GM18909 (cell line): ENCODE measurements around the gene SNU13.
"Not testable (repeated sequence)": the region's sequence is repeated elsewhere in the genome, so short reads cannot be mapped to it uniquely, and the experiment has no call there.

ENCODE experiments used
- ATAC-seq: cut with Tn5 transposase; IDR thresholded peaks from one replicate; pipeline ENCODE4 v1.9.1; 2021; ENCODE audit warnings: mild to moderate bottlenecking; ENCODE audit not compliant: unreplicated experiment, poor library complexity

SNU13 gene

DNA sequence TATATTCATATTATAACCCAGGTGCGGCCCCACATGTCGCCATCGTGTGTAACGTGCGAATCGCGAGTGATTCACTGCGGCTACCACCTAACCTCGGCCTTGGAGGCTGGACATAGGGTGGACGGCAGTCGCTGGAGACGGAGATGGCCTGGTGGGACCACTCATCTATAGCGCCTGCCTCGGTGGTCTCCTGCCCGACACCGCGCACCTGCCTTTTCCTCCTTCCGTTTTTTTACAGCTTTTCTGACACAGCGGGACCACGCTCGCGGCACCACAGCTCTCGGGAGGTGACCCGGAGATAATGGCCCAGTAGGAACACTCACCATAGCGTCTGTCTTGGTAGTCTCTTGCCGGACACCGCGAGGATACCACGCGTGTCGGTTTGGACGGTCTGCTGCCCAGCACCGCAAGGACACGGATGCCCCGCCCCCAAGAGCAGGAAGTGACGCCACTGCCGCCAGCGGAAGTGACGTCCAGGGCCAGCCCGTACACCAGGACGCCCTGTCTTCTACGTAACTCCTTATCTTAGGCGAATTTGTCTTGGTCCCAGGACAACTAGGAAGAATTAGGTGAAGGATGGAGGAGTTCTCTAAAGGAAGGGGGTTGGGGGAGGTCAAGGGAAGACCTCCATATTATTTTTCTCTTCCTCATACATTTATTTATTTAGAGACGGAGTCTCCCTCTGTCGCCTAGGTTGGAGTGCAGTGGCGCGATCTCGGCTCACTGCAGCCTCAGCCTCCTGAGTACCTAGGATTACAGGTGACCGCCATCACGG lies 6.4 kb downstream of the SNU13 start:
- peak; percentile 72 for ATAC-seq

DNA sequence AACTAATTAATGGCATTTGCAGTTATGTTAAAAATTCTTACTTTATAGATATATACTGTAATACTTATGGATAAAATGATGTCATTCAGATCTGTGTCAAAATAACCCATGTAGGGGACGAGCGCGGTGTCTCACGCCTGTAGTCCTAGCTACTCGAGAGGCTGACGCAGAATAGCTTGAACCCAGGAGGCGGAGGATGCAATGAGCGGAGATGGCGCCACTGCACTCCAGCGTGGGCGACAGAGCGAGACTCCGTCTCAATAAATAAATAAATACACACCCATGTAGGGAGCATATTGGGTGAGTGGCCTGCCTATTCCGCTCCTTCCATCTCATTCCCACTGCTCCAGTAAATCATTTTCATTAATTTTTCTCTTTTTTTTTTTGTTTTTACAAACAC lies 7.1 kb downstream of the SNU13 start:
- ATAC-seq: no peak

DNA sequence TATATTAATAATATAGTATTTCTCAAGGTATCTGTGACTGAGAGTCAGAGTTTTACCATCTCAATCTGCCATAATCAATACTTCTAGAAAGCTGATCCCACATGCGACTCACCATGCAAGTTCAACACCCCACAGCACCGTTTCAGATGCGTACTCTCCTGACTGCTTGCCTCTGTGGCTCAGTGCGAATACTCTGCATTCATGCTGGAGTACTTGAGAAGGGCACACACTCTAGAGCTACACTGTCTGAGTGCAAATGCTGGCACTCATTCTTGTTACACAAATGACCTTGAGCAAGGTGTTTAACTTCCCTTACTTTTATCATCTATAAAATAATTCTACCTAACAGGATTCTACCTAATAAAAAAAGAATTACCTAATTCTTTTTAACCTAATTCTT lies 12.5 kb downstream of the SNU13 start:
- ATAC-seq: no peak

- no peak for ATAC-seq
Observed at GRCh38 chr22:41674846-41675340, 13.8 kb downstream of the SNU13 start.

DNA sequence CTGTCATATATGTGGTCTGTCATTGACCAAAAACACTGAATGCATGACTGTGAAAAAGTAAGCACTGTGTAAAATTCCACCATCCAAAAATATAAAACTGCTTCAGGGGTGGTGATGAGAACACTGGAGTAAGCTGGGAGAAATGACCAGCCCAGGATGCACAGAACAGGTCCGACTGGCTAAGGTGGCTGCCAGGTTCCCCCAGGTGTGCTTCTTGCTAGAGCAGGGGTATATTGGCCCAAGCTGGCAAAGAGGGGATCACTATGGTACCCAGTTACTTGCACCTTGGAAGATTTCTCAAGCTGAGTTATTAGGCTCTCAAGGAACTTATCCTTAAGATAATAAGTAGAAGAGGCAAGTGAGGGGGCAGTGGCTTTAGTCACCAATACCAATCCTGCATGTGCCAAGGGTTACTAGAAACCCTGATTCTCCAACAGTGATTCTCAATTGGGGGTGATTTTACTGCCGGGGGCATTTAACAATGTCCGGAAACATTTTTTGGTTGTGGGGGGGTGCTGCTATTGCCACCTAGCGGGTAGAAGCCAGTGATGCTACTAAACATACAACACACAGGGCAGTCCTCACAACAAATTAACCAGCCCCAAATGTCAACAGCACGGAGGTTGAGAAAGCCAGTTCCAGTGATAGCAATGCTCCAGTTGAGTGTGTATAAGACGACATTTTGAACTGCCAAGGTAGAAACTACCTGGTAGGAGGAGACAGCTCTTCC lies 15.7 kb downstream of the SNU13 start:
- ATAC-seq: no peak

DNA sequence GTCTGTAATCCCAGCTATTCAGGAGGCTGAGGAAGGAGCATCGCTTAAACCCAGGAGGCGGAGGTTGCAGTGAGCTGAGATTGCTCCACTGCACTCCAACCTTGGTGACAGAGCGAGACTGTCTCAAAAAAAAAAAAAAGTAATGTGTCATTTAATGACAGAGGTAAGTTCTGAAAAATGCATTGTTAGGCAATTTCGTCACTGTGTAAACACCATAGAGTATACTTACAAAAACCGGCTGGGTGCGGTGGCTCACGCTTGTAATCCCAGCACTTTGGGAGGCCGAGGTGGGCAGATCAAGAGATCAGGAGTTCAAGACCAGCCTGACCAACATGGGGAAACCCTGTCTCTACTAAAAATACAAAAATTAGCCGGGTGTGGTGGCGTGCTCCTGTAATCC lies 16.6 kb downstream of the SNU13 start:
- not testable (repeated sequence) for ATAC-seq

DNA sequence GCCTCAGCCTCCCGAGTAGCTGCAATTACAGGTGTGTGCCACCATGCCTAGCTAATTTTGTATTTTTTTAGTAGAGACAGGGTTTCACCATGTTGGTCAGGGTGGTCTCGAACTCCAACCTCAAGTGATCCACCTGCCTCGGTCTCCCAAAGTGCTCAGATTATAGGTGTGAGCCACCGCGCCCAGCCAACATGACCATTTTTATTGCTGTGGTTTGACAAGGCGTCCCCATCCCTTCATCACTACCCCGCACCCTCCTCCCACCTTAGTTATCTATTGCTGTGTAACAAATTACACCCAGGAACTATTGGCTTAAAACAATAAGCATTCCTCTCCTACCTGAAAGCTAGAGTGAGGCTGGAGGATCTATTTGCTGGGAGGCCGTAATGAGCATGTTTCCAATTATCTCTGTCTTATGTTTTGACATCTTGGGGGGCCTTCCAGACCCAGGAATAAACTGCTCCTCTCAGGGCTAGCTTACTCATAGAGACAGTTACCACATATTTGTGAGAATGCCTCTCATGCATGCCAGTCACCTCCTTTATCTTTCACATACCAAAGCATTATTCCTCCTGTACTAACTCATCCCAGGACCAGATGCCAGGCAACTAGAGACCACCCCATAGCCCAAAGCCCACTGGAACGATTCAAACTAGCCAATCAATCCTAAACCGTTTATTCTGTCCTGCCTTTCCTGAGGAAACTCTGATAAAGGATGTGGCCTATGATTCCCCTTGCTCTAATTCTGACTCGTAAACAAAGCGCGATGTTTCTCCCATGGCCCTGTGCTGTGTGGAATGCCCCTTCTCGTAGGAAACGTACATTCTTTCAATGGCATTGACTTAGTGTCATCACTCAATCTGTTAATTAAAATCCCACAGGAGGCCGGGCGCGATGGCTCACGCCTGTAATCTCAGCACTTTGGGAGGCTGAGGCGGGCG lies 19.4 kb downstream of the SNU13 start:
- ATAC-seq: no peak

- ATAC-seq: no peak
Observed at GRCh38 chr22:41664951-41665350, 23.7 kb downstream of the SNU13 start.

GRCh38 chr22:41664490-41664889 lies 24.2 kb downstream of the SNU13 start:
- ATAC-seq: no peak

GRCh38 chr22:41663594-41663993 lies 25.1 kb downstream of the SNU13 start:
- ATAC-seq: not testable (repeated sequence)

DNA sequence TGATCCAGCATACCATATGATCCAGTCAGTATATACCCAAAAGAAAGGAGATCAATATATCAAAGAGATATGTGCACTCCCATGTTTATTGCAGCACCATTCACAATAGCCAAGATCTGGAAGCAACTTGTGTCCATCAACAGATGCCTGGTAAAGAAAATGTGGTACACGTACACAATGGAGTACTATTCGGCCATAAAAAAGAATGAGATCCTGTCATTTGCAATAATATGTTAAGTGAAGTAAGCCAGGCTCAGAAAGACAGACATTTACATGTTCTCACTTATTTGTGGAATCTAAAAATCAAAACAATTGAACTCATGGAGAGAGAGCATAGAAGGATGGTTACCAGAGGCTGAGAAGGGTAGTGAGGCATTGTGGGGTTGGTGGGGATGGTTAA lies 27.0 kb downstream of the SNU13 start:
- no peak for ATAC-seq

GRCh38 chr22:41661088-41661487 lies 27.6 kb downstream of the SNU13 start:
- no peak for ATAC-seq

DNA sequence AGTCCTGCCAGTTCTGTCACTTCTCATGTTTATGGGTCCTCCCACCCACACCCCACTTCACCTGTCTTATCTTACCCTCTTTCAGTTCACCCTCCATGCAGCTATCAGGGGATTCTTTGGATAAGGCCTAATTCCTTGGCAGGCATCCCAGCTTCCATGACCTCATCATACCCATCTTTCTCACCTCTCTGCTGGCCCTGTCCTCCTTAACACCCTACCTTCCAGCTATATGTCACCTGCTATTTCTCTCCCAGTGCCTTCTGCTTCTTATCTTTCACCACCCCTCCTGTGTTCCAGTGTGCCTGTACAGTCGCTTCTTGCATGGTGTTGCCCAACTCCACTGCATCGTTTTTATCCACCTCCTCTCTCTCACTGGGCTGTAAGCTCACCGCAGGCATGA lies 28.3 kb downstream of the SNU13 start:
- ATAC-seq: no peak

DNA sequence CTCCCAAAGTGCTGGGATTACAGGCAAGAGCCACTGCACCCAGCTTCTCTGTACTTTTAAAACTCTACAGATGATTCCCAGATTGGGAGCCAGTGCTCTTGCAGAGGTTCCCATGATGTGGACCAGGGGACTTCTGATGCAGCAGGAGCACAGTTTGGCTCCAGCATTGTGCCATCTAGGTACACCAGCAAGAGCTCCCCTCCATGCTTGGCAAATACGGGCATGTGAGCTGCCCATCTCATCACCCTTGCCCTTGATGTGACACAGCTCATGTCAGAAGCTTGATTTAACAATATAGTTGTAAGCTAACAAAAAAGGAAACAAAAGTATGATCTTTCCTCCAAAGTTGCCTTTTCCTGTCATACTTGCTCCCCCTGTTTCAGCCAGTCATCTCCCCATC lies 28.7 kb downstream of the SNU13 start:
- ATAC-seq: no peak

- ATAC-seq: no peak
Observed at GRCh38 chr22:41658869-41659268, 29.8 kb downstream of the SNU13 start.

- no peak for ATAC-seq
Observed at GRCh38 chr22:41657709-41658108, 31.0 kb downstream of the SNU13 start.

GRCh38 chr22:41656556-41656955 lies 32.1 kb downstream of the SNU13 start:
- ATAC-seq: no peak

DNA sequence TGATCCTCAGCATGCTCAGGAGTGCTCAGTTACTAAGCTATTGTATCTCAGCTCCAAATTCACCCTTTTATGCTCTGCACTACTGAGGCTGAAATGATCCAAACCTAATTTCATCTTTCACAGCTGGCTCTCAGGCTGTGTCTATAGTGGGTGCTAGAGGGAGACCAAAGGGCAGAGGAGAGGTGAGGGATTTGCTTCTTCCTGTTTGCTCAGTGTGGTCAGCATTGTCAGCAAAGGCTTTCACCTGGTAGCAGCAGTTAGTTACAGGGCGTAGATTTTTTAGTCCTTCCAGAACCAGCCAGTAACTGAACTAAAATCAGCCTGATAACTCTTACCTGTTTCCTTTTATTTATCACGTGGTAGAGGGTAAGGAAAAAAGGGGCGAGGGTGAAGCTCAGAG lies 34.3 kb downstream of the SNU13 start:
- ATAC-seq: no peak

DNA sequence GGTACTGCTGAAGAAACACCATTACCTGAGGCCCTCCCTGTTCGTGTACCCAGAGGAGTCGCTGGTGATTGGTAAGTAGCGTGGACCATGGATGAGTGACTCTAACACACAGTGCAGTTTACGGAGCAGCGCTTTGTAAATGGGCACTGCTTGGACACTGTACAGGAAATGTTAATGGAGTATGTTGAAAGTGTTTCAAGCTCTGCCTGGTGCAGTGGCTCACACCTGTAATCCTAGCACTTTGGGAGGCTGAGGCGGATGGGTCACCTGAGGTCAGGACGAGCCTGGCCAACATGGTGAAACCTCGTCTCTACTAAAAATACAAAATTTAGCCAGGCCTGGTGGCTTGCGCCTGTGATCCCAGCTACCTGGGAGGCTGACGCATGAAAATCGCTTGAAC lies 37.8 kb downstream of the SNU13 start:
- no peak for ATAC-seq

- ATAC-seq: no peak
Observed at GRCh38 chr22:41650229-41650628, 38.4 kb downstream of the SNU13 start.

DNA sequence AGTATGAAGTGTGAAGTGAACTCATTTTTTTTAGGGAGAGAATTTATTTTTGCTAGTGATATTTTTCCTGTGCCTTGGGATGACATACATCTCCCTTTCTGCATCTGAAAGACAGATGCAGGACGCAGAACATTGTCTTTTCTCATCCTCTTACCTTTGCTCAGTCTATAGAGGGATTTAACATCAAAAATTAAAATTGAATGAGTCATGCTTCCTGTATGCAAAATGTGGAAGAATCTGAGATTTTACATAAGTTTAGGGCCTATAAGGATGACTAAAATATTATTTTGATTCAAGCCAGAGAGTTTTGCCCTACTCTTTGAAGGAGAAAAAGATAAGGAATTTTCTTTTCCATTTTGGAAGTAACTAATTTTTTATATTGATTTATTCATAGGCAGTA lies 40.2 kb downstream of the SNU13 start:
- ATAC-seq: no peak
